Testis (tissue), 2 donors: ENCODE data around the gene RCOR1.

Experiments
- POLR2A ChIP-seq: fragments of 450-650 bp; IDR thresholded peaks from one replicate; pipeline ENCODE4 v1.6.1; 2017; ENCODE audit warnings: antibody characterized with exemption, mild to moderate bottlenecking, moderate library complexity
- TF ChIP-seq, protein P1 (sequence below), 3 experiments: fragments of 450-650 bp in 2 of 3; fragments of 200-600 bp in 1 of 3; sonication (generic) in 1 of 3; IDR thresholded peaks; one replicate each; pipeline ENCODE4 v1.5.1; 2016 to 2019; ENCODE audit warnings: antibody characterized with exemption in 3 of 3, mild to moderate bottlenecking in 2 of 3, moderate library complexity in 1 of 3

DNA sequence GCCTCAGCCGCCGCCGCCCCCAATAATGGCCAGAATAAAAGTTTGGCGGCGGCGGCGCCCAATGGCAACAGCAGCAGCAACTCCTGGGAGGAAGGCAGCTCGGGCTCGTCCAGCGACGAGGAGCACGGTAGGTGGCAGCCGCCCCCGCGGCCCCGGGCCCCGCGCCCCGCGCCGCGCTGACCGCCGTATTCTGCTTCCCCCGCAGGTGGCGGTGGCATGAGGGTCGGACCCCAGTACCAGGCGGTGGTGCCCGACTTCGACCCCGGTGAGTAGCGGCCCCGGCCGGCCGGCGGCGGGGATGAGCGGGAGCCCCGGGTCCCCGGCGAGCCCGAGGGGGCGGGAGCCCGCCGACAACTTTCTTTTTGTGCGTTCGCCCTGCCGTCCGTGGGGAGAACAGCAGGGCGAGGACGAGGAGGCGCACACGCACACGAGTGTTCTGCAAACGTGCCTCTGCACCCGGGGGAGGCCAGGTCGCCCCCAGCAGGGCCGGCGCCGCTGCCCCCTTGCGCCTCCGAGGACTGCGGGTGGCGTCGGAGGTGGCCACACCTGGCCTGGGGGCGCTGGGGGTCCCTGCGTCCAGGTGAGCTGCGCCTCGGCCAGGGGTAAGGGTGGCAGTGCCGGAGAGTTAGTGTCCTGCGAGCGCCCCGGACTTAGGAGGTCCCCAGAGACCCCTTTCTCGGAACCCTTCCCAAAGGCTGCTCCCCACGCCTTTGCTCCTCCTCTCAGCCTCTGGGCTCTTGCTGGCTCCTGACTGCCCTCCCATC lies 794 bp downstream of the RCOR1 start:
- TF ChIP-seq, protein P1, sequence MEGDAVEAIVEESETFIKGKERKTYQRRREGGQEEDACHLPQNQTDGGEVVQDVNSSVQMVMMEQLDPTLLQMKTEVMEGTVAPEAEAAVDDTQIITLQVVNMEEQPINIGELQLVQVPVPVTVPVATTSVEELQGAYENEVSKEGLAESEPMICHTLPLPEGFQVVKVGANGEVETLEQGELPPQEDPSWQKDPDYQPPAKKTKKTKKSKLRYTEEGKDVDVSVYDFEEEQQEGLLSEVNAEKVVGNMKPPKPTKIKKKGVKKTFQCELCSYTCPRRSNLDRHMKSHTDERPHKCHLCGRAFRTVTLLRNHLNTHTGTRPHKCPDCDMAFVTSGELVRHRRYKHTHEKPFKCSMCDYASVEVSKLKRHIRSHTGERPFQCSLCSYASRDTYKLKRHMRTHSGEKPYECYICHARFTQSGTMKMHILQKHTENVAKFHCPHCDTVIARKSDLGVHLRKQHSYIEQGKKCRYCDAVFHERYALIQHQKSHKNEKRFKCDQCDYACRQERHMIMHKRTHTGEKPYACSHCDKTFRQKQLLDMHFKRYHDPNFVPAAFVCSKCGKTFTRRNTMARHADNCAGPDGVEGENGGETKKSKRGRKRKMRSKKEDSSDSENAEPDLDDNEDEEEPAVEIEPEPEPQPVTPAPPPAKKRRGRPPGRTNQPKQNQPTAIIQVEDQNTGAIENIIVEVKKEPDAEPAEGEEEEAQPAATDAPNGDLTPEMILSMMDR (IDR thresholded peaks at IDR 0.05), result peak in 2 of 3 experiments; percentile 14 to 20
- TF ChIP-seq POLR2A, result no peak
